Measurements from ENCODE around the gene FSTL4. TPM values are rescaled to one million over a fixed set of nuclear protein-coding genes. Genes with fewer than 3 reads are reported as not detected.
A peak's percentile ranks its signal among the peaks of the same experiment; 100 is the strongest.

The FSTL4 gene
- total RNA-seq, 2 donors from 2014 or later: 0.26 to 1.3 TPM

DNA sequence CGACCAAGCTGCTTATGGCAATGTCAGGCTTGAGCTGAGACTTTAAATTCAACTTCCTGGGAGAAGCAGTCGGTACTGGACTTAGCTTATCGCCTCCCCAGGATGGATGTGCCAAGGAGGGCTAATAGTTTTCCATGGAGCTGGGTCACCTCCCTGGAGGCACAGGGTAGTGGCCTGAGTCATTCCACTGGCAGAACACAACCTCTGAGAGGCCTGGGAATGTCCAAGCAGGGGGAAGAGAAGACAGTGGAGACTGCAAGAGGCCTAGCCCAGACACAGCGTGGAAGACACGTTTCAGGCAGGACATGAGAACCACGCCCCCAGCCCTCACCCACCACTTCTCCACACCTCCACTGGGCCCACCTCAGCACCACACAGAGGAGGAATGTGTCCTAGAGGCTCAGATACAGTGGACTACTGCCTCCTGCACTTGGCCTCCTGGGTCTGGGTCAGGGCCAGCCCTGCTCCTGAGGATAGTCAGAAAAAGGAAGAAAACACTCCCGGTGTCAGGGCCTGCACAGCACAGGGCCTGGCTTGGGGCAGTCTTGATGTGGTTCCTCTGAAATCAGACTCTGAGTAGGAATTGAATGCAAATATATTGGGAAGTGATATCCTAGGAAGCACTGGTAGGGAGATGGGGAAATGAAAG is 171.8 kb downstream of the FSTL4 start:
- Histone ChIP-seq H3K4me1 (no peaks in the 10 kb centered on the region), H3K36me3 (replicated peaks in 1 of 2; ENCODE audit: insufficient read depth in 1 of 2, low read depth in 2 of 2) (no peaks in the 10 kb centered on the region), H3K9me3 (no peaks in the 10 kb centered on the region), H3K27ac (no peak overlapping the region), H3K27me3 (no peaks in the 10 kb centered on the region), H3K4me3 (no peak overlapping the region)
- ATAC-seq (peak; percentile 47), DNase-seq (peak in 1 of 4 donors; percentile 6)
- TF ChIP-seq, protein P1, sequence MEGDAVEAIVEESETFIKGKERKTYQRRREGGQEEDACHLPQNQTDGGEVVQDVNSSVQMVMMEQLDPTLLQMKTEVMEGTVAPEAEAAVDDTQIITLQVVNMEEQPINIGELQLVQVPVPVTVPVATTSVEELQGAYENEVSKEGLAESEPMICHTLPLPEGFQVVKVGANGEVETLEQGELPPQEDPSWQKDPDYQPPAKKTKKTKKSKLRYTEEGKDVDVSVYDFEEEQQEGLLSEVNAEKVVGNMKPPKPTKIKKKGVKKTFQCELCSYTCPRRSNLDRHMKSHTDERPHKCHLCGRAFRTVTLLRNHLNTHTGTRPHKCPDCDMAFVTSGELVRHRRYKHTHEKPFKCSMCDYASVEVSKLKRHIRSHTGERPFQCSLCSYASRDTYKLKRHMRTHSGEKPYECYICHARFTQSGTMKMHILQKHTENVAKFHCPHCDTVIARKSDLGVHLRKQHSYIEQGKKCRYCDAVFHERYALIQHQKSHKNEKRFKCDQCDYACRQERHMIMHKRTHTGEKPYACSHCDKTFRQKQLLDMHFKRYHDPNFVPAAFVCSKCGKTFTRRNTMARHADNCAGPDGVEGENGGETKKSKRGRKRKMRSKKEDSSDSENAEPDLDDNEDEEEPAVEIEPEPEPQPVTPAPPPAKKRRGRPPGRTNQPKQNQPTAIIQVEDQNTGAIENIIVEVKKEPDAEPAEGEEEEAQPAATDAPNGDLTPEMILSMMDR (IDR thresholded peaks at IDR 0.05): no peak
- TF ChIP-seq POLR2A (IDR thresholded peaks at IDR 0.05): no peak
- WGBS, 2 donors: 78 to 87% methylated on average over 5 to 7 of the region's 7 CpGs
- intact Hi-C loops (cut with DNase I): no loop called here

DNA sequence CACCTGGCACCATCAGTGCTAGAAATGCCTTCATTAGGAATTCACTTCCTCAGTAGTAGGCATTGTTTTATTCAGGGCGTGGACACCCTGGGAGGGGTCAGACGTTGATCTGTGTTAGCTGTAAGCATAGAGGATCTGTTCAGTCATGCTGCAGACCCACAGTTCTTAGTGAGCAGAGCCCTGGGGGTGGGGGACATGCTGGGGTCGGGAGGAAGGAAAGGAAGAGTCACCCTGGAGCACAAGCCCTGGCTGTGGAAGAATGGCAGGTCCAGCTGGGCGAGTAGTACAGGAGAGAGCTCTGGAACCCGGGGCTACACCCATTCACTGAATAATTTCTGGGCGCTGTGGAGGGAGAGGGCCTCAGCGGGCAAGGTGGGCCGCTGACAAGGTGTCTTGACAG is 172.5 kb downstream of the FSTL4 start:
- 72 to 80% methylated on average over 7 to 8 of the region's 8 CpGs for whole genome bisulfite sequencing, 2 donors
- no peak overlapping the region for H3K27ac ChIP-seq
- intact Hi-C loops (cut with DNase I): no loop called here
- H3K4me1 ChIP-seq: no peaks in the 10 kb centered on the region
- H3K36me3 ChIP-seq (replicated peaks in 1 of 2; ENCODE audit: insufficient read depth in 1 of 2, low read depth in 2 of 2): no peaks in the 10 kb centered on the region
- H3K9me3 ChIP-seq: no peaks in the 10 kb centered on the region
- no peak overlapping the region for H3K4me3 ChIP-seq
- H3K27me3 ChIP-seq: no peaks in the 10 kb centered on the region
- TF ChIP-seq POLR2A (IDR thresholded peaks at IDR 0.05): no peak
- TF ChIP-seq, protein P1 (IDR thresholded peaks at IDR 0.05): no peak
- DNase-seq (no peak), ATAC-seq (no peak)

DNA sequence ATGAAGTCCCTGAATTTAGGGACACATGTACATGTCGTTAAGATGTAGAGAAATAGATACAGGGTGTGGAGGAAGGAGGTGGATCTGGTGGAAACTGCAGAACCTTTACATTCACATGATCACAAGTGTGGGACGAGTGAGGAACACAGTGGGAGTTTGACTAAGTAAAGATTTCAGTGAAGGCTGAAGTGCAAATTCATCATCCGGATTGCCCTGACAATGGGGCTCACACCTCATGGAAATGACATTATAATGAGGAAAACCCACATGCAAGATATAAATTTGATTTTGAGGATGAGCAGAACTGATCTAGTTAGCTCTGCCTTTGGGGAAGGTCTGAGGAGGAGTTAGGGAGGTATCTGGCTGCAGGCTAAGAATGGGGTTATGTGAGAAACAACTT is 173.9 kb downstream of the FSTL4 start:
- Histone ChIP-seq H3K4me1 (no peaks in the 10 kb centered on the region), H3K27me3 (no peaks in the 10 kb centered on the region), H3K9me3 (no peaks in the 10 kb centered on the region), H3K4me3 (no peak overlapping the region), H3K36me3 (replicated peaks in 1 of 2; ENCODE audit: insufficient read depth in 1 of 2, low read depth in 2 of 2) (no peaks in the 10 kb centered on the region), H3K27ac (no peak overlapping the region)
- DNase-seq: no peak
- TF ChIP-seq, protein P1 (IDR thresholded peaks at IDR 0.05): no peak
- TF ChIP-seq POLR2A (IDR thresholded peaks at IDR 0.05): no peak
- WGBS, 2 donors: 78 to 90% methylated on average over 3 of the region's 3 CpGs
- no peak for ATAC-seq
- intact Hi-C loops (cut with DNase I): no loop called here

DNA sequence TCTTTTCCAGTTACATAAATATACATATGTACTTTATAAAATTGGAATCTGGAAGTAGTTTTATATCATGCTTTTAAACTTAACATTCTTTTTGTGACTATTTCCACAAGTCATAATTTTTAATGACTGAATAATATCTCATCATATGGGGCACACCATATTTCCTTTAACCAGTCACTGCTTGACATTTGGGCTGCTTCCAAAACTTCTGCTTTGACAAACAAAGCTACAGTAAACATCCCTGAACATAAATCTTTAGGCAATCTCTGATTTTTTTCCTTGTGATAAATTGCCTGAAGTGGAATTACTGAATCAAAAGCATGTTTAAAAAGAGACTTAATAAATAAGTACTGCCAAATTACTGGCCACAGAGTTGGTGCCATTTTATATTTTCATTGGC is 178.0 kb downstream of the FSTL4 start:
- H3K27me3 ChIP-seq: no peaks in the 10 kb centered on the region
- intact Hi-C loops (cut with DNase I): no loop called here
- no peak for DNase-seq
- H3K9me3 ChIP-seq: no peaks in the 10 kb centered on the region
- no peaks in the 10 kb centered on the region for H3K4me1 ChIP-seq
- no peaks in the 10 kb centered on the region for H3K36me3 ChIP-seq (replicated peaks in 1 of 2; ENCODE audit: insufficient read depth in 1 of 2, low read depth in 2 of 2)
- no peak overlapping the region for H3K27ac ChIP-seq
- no peak for ATAC-seq
- H3K4me3 ChIP-seq: no peak overlapping the region
- no peak for TF ChIP-seq POLR2A (IDR thresholded peaks at IDR 0.05)
- TF ChIP-seq, protein P1 (IDR thresholded peaks at IDR 0.05): no peak

DNA sequence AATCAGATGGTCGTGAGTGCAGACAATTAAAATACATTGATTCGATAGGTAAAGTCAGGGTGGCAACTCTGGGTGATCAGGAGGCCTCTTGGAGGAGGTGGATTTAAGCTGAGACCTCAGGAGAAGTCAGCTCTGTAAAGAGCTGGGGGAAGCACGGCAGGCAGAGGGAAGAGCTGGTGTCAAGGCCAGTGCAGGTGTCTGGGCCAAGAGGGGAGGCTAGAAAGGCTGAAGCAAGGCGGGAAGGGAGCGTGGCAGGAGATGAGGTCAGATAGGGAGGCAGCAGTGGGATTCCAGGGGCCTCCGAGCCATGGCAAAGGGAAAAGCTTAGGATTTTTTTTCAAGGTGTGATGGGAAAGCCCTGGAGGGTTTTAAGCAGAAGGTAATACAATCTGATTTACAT is 178.7 kb downstream of the FSTL4 start:
- intact Hi-C loops (cut with DNase I): no loop called here
- 71 to 75% methylated on average over 6 of the region's 6 CpGs for WGBS, 2 donors

More for the DNA sequence above, 178.7 kb downstream of the FSTL4 start:
- no peaks in the 10 kb centered on the region for H3K9me3 ChIP-seq
- DNase-seq: no peak
- no peaks in the 10 kb centered on the region for H3K36me3 ChIP-seq (replicated peaks in 1 of 2; ENCODE audit: insufficient read depth in 1 of 2, low read depth in 2 of 2)
- ATAC-seq: no peak
- H3K27me3 ChIP-seq: no peaks in the 10 kb centered on the region
- TF ChIP-seq, protein P1 (IDR thresholded peaks at IDR 0.05): no peak
- TF ChIP-seq POLR2A (IDR thresholded peaks at IDR 0.05): no peak
- H3K27ac ChIP-seq: no peak overlapping the region
- H3K4me3 ChIP-seq: no peak overlapping the region
- H3K4me1 ChIP-seq: no peaks in the 10 kb centered on the region

Data from body of pancreas (tissue), 4 donors.